HepG2 (cell line): ENCODE measurements around the gene RSL1D1. TPM values are rescaled to one million over a fixed set of nuclear protein-coding genes. Genes with fewer than 3 reads are reported as not detected.

ENCODE experiments used
- GMEB1 ChIP-seq: sonication (generic); formaldehyde crosslinking; IDR thresholded peaks from 2 replicates; pipeline ENCODE4 v1.5.1; 2020; ENCODE audit warnings: missing genetic modification reagents, mild to moderate bottlenecking, borderline replicate concordance
- HMGXB3 ChIP-seq: sonication (generic); formaldehyde crosslinking; IDR thresholded peaks from 2 replicates; pipeline ENCODE4 v1.4.0; 2020; ENCODE audit warnings: missing genetic modification reagents, borderline replicate concordance
- HNRNPK ChIP-seq: fragments of 200-400 bp; formaldehyde crosslinking; IDR thresholded peaks from 2 replicates; pipeline ENCODE4 v1.6.1; 2018; ENCODE audit warnings: low read length, low read depth, moderate library complexity, mild to moderate bottlenecking; ENCODE audit not compliant: poor library complexity, severe bottlenecking
- IRX3 ChIP-seq: sonication (generic); formaldehyde crosslinking; IDR thresholded peaks from 2 replicates; pipeline ENCODE4 v1.8.1; 2023; ENCODE audit warnings: mild to moderate bottlenecking, low read depth, missing genetic modification reagents, borderline replicate concordance
- MTA3 ChIP-seq: sonication (generic); formaldehyde crosslinking; IDR thresholded peaks from 2 replicates; pipeline ENCODE4 v1.4.0; 2020; ENCODE audit warnings: missing genetic modification reagents
- PAX8 ChIP-seq: sonication (generic); formaldehyde crosslinking; IDR thresholded peaks from 2 replicates; pipeline ENCODE4 v1.8.0; 2022; ENCODE audit warnings: mild to moderate bottlenecking, missing genetic modification reagents, borderline replicate concordance
- REXO4 ChIP-seq: sonication (generic); formaldehyde crosslinking; IDR thresholded peaks from 2 replicates; pipeline ENCODE4 v1.8.0; 2022; ENCODE audit warnings: missing genetic modification reagents, mild to moderate bottlenecking, borderline replicate concordance
- TCF12 ChIP-seq, 2 experiments: fragments of 450-650 bp in 1 of 2; sonication (generic) in 1 of 2; formaldehyde crosslinking in 1 of 2; IDR thresholded peaks; 2 replicates each; pipeline versions ENCODE4 v1.6.1 to v1.8.0; 2017 to 2022; ENCODE audit warnings: antibody characterized with exemption in 1 of 2, mild to moderate bottlenecking in 1 of 2, missing genetic modification reagents in 1 of 2, moderate library complexity in 1 of 2
- ZBTB7B ChIP-seq: sonication (generic); formaldehyde crosslinking; IDR thresholded peaks from 2 replicates; pipeline ENCODE4 v1.4.0; 2020; ENCODE audit warnings: missing genetic modification reagents
- ZFP1 ChIP-seq: IDR thresholded peaks from 2 replicates; pipeline ENCODE4 v1.6.1; 2016
- ZFP36L2 ChIP-seq: sonication (generic); formaldehyde crosslinking; IDR thresholded peaks from 2 replicates; pipeline ENCODE4 v1.4.0; 2020; ENCODE audit warnings: missing genetic modification reagents
- ZNF296 ChIP-seq: sonication (generic); formaldehyde crosslinking; conservative IDR thresholded peaks from 2 replicates; pipeline ENCODE4 v1.5.0; 2020; ENCODE audit warnings: mild to moderate bottlenecking, missing genetic modification reagents
- ZNF850 ChIP-seq: sonication (generic); formaldehyde crosslinking; conservative IDR thresholded peaks from 2 replicates; pipeline ENCODE4 v1.9.0; 2021; ENCODE audit warnings: mild to moderate bottlenecking, missing genetic modification reagents
- ZSCAN25 ChIP-seq: sonication (generic); formaldehyde crosslinking; IDR thresholded peaks from 2 replicates; pipeline ENCODE4 v1.8.0; 2022; ENCODE audit warnings: mild to moderate bottlenecking, missing genetic modification reagents
- polyA plus RNA-seq, 8 experiments: library from polyadenylated mRNA; depleted of rRNA in 3 of 8; stranded (reverse) in 7 of 8; unstranded in 1 of 8; fragments of >200 nt; fragmentation: Illumina TruSeq in 4 of 8; extraction: Trizol in 4 of 8; gene quantifications; 2 replicates each; pipeline versions ENCODE4 v1.2.1 to v1.2.3, GENCODE V29; 2011 to 2016; ENCODE audit warnings: low read depth in 4 of 8, missing spikeins in 1 of 8, mixed read lengths in 1 of 8; ENCODE audit not compliant: insufficient read depth in 1 of 8
- total RNA-seq, 5 experiments: library from RNA; depleted of rRNA; stranded (reverse); fragments of >200 nt; fragmentation: Illumina TruSeq; extraction: Trizol; gene quantifications; 2 replicates each; pipeline ENCODE4 v1.2.3, GENCODE V29; 2016; ENCODE audit warnings: low read depth in 1 of 5
- TF ChIP-seq, protein P1 (sequence below): sonication (generic); formaldehyde crosslinking; IDR thresholded peaks from 2 replicates; pipeline ENCODE4 v1.5.0; 2020; ENCODE audit warnings: mild to moderate bottlenecking, missing genetic modification reagents
- TF ChIP-seq, protein P2 (sequence below): sonication (generic); formaldehyde crosslinking; IDR thresholded peaks from 2 replicates; pipeline ENCODE4 v1.8.1; 2022; ENCODE audit warnings: mild to moderate bottlenecking, missing genetic modification reagents

Gene RSL1D1
- total and polyA plus RNA-seq, 2 of the 13 experiments (the other 11 are each of a cell fraction or from before 2014, with no cell fraction given) = 187 to 343 TPM

DNA sequence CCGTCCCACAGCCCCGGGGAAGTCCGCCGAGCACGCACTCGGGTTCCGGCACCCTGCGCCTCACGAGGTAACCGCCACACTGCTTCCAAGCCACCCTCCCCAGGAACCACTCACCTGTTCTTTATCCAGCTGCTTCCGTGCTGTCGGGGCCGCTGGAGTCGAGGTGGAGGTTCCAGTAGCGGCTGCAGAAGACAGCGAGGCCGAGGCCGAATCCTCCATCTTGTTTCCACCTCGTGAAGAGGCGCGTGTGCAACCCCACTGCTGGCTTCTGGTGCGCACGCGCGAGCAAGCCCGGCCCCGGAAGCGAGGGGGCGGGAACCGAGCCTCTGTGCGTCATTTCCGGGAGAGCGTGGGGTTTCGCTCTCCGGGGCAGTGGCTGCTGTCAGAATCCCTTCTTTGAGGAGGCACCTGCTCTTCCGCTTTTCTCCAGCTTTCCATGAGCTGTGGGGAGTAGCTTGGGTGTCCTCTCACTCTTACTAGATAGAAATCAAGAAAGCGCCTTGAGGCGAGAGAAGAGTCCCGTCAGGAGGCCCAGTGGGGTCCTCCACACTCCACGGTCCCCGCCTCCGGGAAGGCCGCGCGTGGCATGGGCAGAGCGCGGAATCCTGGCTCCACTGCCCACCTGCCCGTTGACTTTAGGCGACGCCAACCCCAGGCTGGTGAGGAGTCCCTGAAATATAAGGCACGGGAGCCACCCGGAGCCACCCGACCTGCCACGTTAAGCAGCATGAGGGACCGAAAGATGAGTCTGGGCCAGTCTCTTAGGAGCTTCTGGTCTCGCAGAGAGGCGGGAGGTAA, at the start of gene RSL1D1 (continued):
- peak; percentile 83 for TF ChIP-seq HMGXB3 (CRISPR knock-in tag)
- TF ChIP-seq IRX3 (CRISPR knock-in tag) = no peak
- peak; percentile 61; the same call in 1 of the 2 replicates for TF ChIP-seq ZNF296 (CRISPR knock-in tag)
- peak; percentile 74 for TF ChIP-seq GMEB1
- TF ChIP-seq ZNF850 (CRISPR knock-in tag) = no peak; the same call in 1 of the 2 replicates
- TF ChIP-seq, protein P1, sequence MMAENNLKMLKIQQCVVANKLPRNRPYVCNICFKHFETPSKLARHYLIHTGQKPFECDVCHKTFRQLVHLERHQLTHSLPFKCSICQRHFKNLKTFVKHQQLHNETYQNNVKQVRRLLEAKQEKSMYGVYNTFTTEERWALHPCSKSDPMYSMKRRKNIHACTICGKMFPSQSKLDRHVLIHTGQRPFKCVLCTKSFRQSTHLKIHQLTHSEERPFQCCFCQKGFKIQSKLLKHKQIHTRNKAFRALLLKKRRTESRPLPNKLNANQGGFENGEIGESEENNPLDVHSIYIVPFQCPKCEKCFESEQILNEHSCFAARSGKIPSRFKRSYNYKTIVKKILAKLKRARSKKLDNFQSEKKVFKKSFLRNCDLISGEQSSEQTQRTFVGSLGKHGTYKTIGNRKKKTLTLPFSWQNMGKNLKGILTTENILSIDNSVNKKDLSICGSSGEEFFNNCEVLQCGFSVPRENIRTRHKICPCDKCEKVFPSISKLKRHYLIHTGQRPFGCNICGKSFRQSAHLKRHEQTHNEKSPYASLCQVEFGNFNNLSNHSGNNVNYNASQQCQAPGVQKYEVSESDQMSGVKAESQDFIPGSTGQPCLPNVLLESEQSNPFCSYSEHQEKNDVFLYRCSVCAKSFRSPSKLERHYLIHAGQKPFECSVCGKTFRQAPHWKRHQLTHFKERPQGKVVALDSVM (CRISPR knock-in tag) = no peak; the same call in 1 of the 2 replicates
- no peak for TF ChIP-seq ZBTB7B (CRISPR knock-in tag)
- no peak for TF ChIP-seq TCF12 (IDR thresholded peaks at IDR 0.05)
- TF ChIP-seq TCF12 (CRISPR knock-in tag; IDR thresholded peaks at IDR 0.05) = no peak; the same call in 1 of the 2 replicates
- TF ChIP-seq, protein P2, sequence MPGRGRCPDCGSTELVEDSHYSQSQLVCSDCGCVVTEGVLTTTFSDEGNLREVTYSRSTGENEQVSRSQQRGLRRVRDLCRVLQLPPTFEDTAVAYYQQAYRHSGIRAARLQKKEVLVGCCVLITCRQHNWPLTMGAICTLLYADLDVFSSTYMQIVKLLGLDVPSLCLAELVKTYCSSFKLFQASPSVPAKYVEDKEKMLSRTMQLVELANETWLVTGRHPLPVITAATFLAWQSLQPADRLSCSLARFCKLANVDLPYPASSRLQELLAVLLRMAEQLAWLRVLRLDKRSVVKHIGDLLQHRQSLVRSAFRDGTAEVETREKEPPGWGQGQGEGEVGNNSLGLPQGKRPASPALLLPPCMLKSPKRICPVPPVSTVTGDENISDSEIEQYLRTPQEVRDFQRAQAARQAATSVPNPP (CRISPR knock-in tag) = peak; percentile 79
- no peak for TF ChIP-seq HNRNPK
- peak; percentile 93; the same call in 1 of the 2 replicates for TF ChIP-seq PAX8 (CRISPR knock-in tag)
- peak; percentile 85 for TF ChIP-seq ZSCAN25 (CRISPR knock-in tag)
- peak; percentile 31; the same call in 1 of the 2 replicates for TF ChIP-seq ZFP36L2 (CRISPR knock-in tag)
- TF ChIP-seq MTA3 = peak; percentile 50; the same call in 1 of the 2 replicates
- TF ChIP-seq ZFP1 = no peak
- no peak for TF ChIP-seq REXO4 (CRISPR knock-in tag)
